Measurements from ENCODE around the gene CAMTA1. TPM values are rescaled to one million over a fixed set of nuclear protein-coding genes. Genes with fewer than 3 reads are reported as not detected.

CAMTA1 gene
- polyA plus RNA-seq, 1 experiment: 64.9 TPM

GRCh38 chr1:6868660-6869380, 83.6 kb downstream of the CAMTA1 start:
- Histone ChIP-seq H3K9me3 (ENCODE audit: control insufficient read depth, insufficient read depth, low read length) (no peaks in the 10 kb centered on the region), H3K27me3 (ENCODE audit: control insufficient read depth, insufficient read depth, low read length) (no peaks in the 10 kb centered on the region), H3K27ac (ENCODE audit: low read depth, low read length) (no peak overlapping the region), H3K4me3 (ENCODE audit: low read depth, low read length) (no peak overlapping the region)
- no peak for TF ChIP-seq CTCF (IDR thresholded peaks at IDR 0.05; ENCODE audit: low read depth, low read length)
- DNase-seq (ENCODE audit: low read depth, low spot score): no peak
- CTCF ChIA-PET: interaction anchor here (0.9 to 1.7 kb wide), 3 partner anchors 20 to 84 kb away, joined by 3 to 11 read pairs (median 4); no protein-coding TSS in a partner anchor
- POLR2A ChIA-PET: interaction anchor here (1.2 kb wide), 1 partner anchor 84 kb away, joined by 3 read pairs; the partner anchor contains the start of gene CAMTA1

GRCh38 chr1:6869545-6869944, 84.3 kb downstream of the CAMTA1 start:
- no peak for TF ChIP-seq CTCF (IDR thresholded peaks at IDR 0.05; ENCODE audit: low read depth, low read length)
- H3K4me3 ChIP-seq (ENCODE audit: low read depth, low read length): no peak overlapping the region
- no peak overlapping the region for H3K27ac ChIP-seq (ENCODE audit: low read depth, low read length)
- POLR2A ChIA-PET: interaction anchor here (0.8 to 1.2 kb wide), 2 partner anchors 10 to 84 kb away, joined by 3 read pairs; partner anchors contain the start of gene CAMTA1
- H3K9me3 ChIP-seq (ENCODE audit: control insufficient read depth, insufficient read depth, low read length): no peaks in the 10 kb centered on the region
- no peaks in the 10 kb centered on the region for H3K27me3 ChIP-seq (ENCODE audit: control insufficient read depth, insufficient read depth, low read length)
- CTCF ChIA-PET: interaction anchor here (1.6 to 2.0 kb wide), 3 partner anchors 19 to 68 kb away, joined by 4 to 11 read pairs (median 8); no protein-coding TSS in a partner anchor
- no peak for DNase-seq (ENCODE audit: low read depth, low spot score)

GRCh38 chr1:6870086-6870485, 84.8 kb downstream of the CAMTA1 start:
- H3K27ac ChIP-seq (ENCODE audit: low read depth, low read length): no peak overlapping the region
- no peaks in the 10 kb centered on the region for H3K9me3 ChIP-seq (ENCODE audit: control insufficient read depth, insufficient read depth, low read length)
- no peak for TF ChIP-seq CTCF (IDR thresholded peaks at IDR 0.05; ENCODE audit: low read depth, low read length)
- no peaks in the 10 kb centered on the region for H3K27me3 ChIP-seq (ENCODE audit: control insufficient read depth, insufficient read depth, low read length)
- ChIA-PET CTCF (interaction anchor here (1.1 to 2.0 kb wide), 3 partner anchors 20 to 169 kb away, joined by 3 to 8 read pairs (median 4); partner anchors contain the start of gene DNAJC11), POLR2A (interaction anchor here (0.8 to 1.2 kb wide), 2 partner anchors 10 to 85 kb away, joined by 3 read pairs; partner anchors contain the start of gene CAMTA1)
- no peak overlapping the region for H3K4me3 ChIP-seq (ENCODE audit: low read depth, low read length)
- DNase-seq (ENCODE audit: low read depth, low spot score): no peak

- Histone ChIP-seq H3K4me3 (ENCODE audit: low read depth, low read length) (no peak overlapping the region), H3K27ac (ENCODE audit: low read depth, low read length) (no peak overlapping the region), H3K27me3 (ENCODE audit: control insufficient read depth, insufficient read depth, low read length) (no peaks in the 10 kb centered on the region), H3K9me3 (ENCODE audit: control insufficient read depth, insufficient read depth, low read length) (no peaks in the 10 kb centered on the region)
- POLR2A ChIA-PET: interaction anchor here (0.8 kb wide), 1 partner anchor 11 kb away, joined by 3 read pairs; no protein-coding TSS in a partner anchor
- no peak for TF ChIP-seq CTCF (IDR thresholded peaks at IDR 0.05; ENCODE audit: low read depth, low read length)
- CTCF ChIA-PET: interaction anchor here (1.0 to 2.0 kb wide), 4 partner anchors 15 to 169 kb away, joined by 3 to 8 read pairs (median 4); partner anchors contain the start of gene DNAJC11
- DNase-seq (ENCODE audit: low read depth, low spot score): no peak
Observed at GRCh38 chr1:6870571-6870970, 85.3 kb downstream of the CAMTA1 start.
